ENCODE measurements around the gene ZNF516. TPM values are rescaled to one million over a fixed set of nuclear protein-coding genes. Genes with fewer than 3 reads are reported as not detected.

ZNF516 gene
- total and polyA plus RNA-seq, 2 of the 4 experiments (the other 2 are of a cell fraction) = 7.9 to 16.9 TPM

DNA sequence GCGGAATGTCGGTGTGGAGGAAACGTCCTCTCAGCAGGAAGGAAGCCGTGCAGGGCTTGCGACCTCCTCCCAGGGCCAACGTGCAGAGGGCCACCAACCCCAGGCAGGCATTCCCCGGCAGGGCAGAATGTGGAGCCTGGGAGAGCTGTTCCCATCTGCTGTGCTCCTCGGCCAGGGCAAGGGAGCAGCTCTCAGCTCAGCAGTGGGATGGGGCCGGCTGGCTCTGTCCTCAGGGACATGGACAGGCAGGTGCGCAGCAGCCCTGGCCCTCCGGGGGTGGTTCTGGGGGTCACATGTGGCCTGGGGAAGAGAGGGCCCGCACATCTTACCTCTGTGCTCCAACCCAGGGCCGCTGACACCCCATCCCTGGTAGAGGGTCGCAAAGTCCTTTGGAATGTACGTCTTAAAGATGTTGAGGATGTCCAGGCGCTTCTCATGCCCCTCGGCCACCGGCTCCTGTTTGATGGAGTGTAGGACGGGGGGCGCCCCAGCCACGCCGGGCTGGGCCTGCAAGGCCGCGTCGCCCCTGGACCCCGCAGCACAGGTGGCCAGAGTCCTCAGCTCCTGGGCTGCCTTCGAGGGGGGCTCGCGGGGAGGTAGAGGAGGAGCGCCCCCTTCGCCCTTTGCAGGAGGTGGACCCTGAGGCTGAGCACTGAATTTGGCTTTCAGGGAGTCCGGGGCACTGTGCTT, 116.4 kb downstream of the ZNF516 start:
- Histone ChIP-seq H4K91ac (ENCODE audit: insufficient read depth, low read depth, low read length) (no peak overlapping the region), H3K4ac (ENCODE audit: low read depth, low read length) (no peak overlapping the region), H3K18ac (ENCODE audit: low read depth, low read length) (no peak overlapping the region), H3K9me3 (ENCODE audit: control insufficient read depth, insufficient read depth, low read length) (no peaks in the 10 kb centered on the region), H3K23ac (ENCODE audit: low read depth, low read length) (no peak overlapping the region), H3K4me3 (ENCODE audit: insufficient read depth, low read depth, low read length) (no peak overlapping the region), H3K9ac (ENCODE audit: low read depth, low read length) (no peak overlapping the region), H3K56ac (ENCODE audit: extremely low read depth, insufficient read depth, low read length) (no peak overlapping the region), H2BK120ac (ENCODE audit: low read depth, low read length) (no peak overlapping the region), H3K4me1 (ENCODE audit: control insufficient read depth, insufficient read depth, low read length) (peaks cover 15% of the 10 kb centered on the region), H4K5ac (ENCODE audit: low read depth, low read length) (no peak overlapping the region), H2BK20ac (ENCODE audit: low read depth, low read length) (no peak overlapping the region), H3K14ac (replicated peaks; ENCODE audit: low read depth, low read length) (no peak overlapping the region), H2BK5ac (ENCODE audit: low read depth, low read length, poor library complexity, severe bottlenecking) (no peak overlapping the region), H3K36me3 (ENCODE audit: control insufficient read depth, insufficient read depth, low read length) (peaks cover 29% of the 10 kb centered on the region; the same call in 1 of the 2 replicates), H2AK9ac (replicated peaks; ENCODE audit: low read depth, low read length, poor library complexity) (no peak overlapping the region), H2BK15ac (ENCODE audit: low read depth, low read length) (no peak overlapping the region), H3K79me1 (ENCODE audit: low read depth in 1 of 2, low read length in 2 of 2) (peaks cover 28 to 67% of the 10 kb centered on the region in 2 experiments), H4K8ac (ENCODE audit: low read depth in 2 of 2, low read length in 2 of 2) (no peak overlapping the region), H3K27ac (ENCODE audit: insufficient read depth, low read length) (no peak overlapping the region), H3K4me2 (ENCODE audit: low read depth, low read length) (no peak overlapping the region), H2AK5ac (ENCODE audit: low read depth, low read length) (no peak overlapping the region), H2AFZ (replicated peaks; ENCODE audit: low read length, poor library complexity) (no peak overlapping the region), H3K9me1 (ENCODE audit: insufficient read depth, low read length) (peaks cover 14% of the 10 kb centered on the region), H4K20me1 (ENCODE audit: insufficient read depth, low read length) (peaks cover 57% of the 10 kb centered on the region), H3K27me3 (ENCODE audit: control insufficient read depth, insufficient read depth, low read length) (no peaks in the 10 kb centered on the region)
- intact Hi-C loops (cut with micrococcal nuclease) = no loop called here
- WGBS, 2 experiments (ENCODE audit: extremely low coverage in 2 of 2, insufficient read length in 1 of 2) = 90% methylated on average over 4 of the region's 32 CpGs; no CpG with 5 or more reads in 1 of the 2 experiments
- ATAC-seq (ENCODE audit: low read depth) (no peak), DNase-seq (no peak)
- TF ChIP-seq BHLHE40 (IDR thresholded peaks at IDR 0.05; ENCODE audit: low read depth, low read length) (no peak), CTCF (conservative IDR thresholded peaks at IDR 0.05; ENCODE audit: low read depth, low read length) (no peak), RFX5 (IDR thresholded peaks at IDR 0.05; ENCODE audit: low read depth, low read length) (no peak), CHD1 (IDR thresholded peaks at IDR 0.05; ENCODE audit: low read depth, low read length) (no peak), SMC3 (IDR thresholded peaks at IDR 0.05; ENCODE audit: low read depth, low read length) (no peak), RCOR1 (IDR thresholded peaks at IDR 0.05; ENCODE audit: insufficient replicate concordance, low read length) (no peak), MAZ (IDR thresholded peaks at IDR 0.05; ENCODE audit: borderline replicate concordance, low read depth, low read length) (no peak), FOS (IDR thresholded peaks at IDR 0.05; ENCODE audit: low read depth, low read length) (no peak), NFE2L2 (IDR thresholded peaks at IDR 0.05; ENCODE audit: low read depth, low read length) (no peak), MAFK (IDR thresholded peaks at IDR 0.05; ENCODE audit: low read depth, low read length) (no peak), CEBPB (IDR thresholded peaks at IDR 0.05; ENCODE audit: low read depth, low read length) (no peak), POLR2A (IDR thresholded peaks at IDR 0.05; ENCODE audit: low read depth, low read length) (no peak), MXI1 (IDR thresholded peaks at IDR 0.05; ENCODE audit: borderline replicate concordance, low read depth, low read length) (no peak), RAD21 (IDR thresholded peaks at IDR 0.05; ENCODE audit: low read length) (no peak)
- TF ChIP-seq, protein P1, sequence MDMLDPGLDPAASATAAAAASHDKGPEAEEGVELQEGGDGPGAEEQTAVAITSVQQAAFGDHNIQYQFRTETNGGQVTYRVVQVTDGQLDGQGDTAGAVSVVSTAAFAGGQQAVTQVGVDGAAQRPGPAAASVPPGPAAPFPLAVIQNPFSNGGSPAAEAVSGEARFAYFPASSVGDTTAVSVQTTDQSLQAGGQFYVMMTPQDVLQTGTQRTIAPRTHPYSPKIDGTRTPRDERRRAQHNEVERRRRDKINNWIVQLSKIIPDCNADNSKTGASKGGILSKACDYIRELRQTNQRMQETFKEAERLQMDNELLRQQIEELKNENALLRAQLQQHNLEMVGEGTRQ (IDR thresholded peaks at IDR 0.05; ENCODE audit: low read depth, low read length) = no peak
- TF ChIP-seq, protein P2, sequence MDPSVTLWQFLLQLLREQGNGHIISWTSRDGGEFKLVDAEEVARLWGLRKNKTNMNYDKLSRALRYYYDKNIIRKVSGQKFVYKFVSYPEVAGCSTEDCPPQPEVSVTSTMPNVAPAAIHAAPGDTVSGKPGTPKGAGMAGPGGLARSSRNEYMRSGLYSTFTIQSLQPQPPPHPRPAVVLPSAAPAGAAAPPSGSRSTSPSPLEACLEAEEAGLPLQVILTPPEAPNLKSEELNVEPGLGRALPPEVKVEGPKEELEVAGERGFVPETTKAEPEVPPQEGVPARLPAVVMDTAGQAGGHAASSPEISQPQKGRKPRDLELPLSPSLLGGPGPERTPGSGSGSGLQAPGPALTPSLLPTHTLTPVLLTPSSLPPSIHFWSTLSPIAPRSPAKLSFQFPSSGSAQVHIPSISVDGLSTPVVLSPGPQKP (IDR thresholded peaks at IDR 0.05; ENCODE audit: borderline replicate concordance, low read depth, low read length) = no peak
- no TSS peak for BruUV-seq (replicated peaks)
- ChIA-PET CTCF (no interaction called here), POLR2A (ENCODE audit: unreplicated experiment) (no interaction called here)
- dilution Hi-C loops (cut with HindIII; ENCODE audit: low sequenced_read_pairs, unreplicated experiment) = no loop called here
- in situ Hi-C loops (cut with MboI; ENCODE audit: low sequenced_read_pairs) = no loop called here
